Vagina (tissue), 2 donors: ENCODE measurements around the gene IFNL4.

Experiments used
- CTCF ChIP-seq, 3 experiments: fragments of 450-650 bp in 2 of 3; fragments of 200-600 bp in 1 of 3; sonication (generic) in 1 of 3; IDR thresholded peaks; one replicate each; pipeline ENCODE4 v1.5.1; 2017 to 2019; ENCODE audit warnings: antibody characterized with exemption in 3 of 3, mild to moderate bottlenecking in 2 of 3, moderate library complexity in 2 of 3
- POLR2A ChIP-seq, 2 donors: fragments of 450-650 bp; IDR thresholded peaks; one replicate each; pipeline ENCODE4 v1.6.1; 2017; ENCODE audit warnings: antibody characterized with exemption in 2 of 2, mild to moderate bottlenecking in 2 of 2, moderate library complexity in 2 of 2

DNA sequence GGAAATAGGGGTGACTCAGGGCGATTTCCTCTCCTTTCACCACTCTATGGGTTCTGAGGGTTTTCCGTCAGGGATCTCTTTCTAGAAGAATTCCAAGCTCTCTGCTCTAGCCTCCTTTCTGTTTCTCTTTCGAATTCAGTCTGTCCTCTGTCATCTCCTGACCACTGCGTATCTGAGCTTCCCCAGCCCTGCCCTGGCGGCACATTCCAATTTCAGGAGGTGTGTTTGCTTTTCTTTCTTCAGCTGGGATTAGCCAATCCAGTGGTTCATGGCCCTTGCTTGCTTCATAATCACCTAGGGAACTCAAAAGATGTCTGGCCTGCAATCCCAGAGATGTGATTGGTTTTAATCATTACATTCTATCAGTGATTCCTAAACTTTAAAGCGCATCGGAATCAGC, 28.9 kb upstream of the IFNL4 start:
- no peak for TF ChIP-seq CTCF (IDR thresholded peaks at IDR 0.05)
- no peak for TF ChIP-seq POLR2A (IDR thresholded peaks at IDR 0.05)
